Glomerular endothelial cell (primary cell): ENCODE data around the gene USH2A. TPM values are rescaled to one million over a fixed set of nuclear protein-coding genes. Genes with fewer than 3 reads are reported as not detected.

Experiments
- DNase-seq: peaks from one replicate; pipeline ENCODE4 v3.0.0-alpha.2; 2011; ENCODE audit warnings: low read depth, low spot score; ENCODE audit errors: extremely low read depth
- total RNA-seq: library from RNA; depleted of rRNA; stranded (reverse); fragments of >200 nt; gene quantifications from 2 replicates; pipeline ENCODE4 v1.2.3, GENCODE V29; 2015

The USH2A gene
- total RNA-seq, 1 donor from 2014 or later = not detected

DNA sequence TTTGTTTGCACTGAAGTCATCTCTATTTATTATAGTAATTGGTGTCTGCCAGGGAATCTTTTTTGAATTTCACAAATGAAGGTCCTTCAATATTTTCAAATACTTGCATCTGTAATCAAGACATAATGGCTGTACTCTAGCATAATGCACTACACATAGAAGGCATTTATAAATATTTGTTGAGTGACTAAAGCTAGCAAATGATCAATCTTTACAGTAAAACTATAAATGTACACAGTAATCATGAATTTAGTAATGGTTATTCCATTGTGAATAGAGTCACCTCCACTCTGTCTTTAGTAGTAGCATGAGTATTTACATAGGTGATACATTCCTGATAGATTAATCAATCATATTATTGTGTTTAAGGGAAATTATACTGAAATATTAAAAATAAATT is 119.6 kb downstream of the USH2A start:
- no peak for DNase-seq

DNA sequence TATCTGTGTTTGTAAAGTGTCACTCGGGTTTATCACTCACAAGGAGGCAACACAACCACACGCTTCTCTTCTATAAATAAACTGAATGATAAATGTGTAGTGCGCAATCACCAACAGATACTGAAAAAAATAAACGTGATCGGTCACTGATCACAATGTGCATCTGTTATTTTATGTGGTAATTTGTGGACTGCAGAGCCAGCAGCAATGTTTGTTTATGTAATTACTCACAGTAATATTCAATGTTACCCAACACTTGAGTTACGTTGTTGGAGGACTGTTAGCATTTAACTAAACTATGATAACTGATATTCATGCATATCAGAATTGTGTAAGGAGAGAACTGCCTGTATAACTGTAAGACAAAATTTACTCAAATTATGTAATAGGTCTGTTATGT is 129.6 kb downstream of the USH2A start:
- no peak for DNase-seq

DNA sequence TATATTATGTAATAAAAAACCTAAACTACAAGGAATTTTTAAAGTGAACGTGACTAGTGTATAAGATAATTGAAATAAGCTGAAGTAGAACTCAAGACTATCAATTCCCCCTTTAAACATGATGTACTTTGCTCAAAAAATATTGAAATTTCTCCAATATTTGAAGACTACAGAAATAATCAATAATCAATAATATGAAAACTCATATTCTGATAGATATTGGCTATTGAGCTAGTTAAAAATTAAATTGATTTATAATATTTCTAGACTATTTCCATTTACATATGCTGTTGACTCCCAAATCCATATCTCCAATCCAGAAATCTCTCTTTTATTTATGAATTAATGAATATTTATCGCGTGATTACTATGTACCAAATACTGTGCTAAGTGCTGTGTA is 133.2 kb downstream of the USH2A start:
- DNase-seq = no peak

DNA sequence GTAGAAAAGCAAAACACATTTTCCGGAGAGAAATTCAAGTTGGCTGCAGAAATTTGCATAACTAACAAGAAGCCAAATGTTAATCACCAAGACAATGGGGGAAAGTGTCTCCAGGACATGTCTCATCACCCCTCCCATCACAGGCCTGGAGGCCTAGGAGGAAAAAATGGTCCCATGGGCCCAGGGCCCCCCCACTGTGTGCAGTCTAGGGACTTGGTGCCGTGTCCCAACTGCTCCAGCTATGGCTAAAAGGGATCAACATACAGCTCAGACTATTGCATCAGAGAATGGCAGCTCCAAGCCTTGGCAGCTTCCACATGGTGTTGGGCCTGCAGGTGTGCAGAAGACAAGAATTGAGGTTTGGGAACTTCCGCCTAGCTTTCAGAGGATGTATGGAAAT is 138.2 kb downstream of the USH2A start:
- no peak for DNase-seq

DNA sequence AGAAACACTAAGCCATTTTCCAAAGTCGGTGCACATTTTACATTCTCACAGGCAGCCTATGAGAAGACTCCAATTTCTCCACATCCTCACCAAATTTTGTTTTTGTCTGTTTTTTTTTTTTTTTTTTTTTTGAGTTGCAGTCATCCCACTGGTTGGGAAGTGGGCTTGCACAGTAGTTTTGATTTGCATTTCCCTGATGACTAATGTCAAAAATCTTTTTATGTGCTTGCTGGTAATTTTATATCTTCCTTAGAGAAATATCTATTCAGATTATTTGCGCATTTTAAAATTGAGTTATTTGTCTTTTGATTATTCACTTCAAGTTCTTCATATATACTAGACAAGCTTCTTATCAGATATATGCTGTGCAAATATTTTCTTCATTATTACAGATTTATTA is 141.5 kb downstream of the USH2A start:
- no peak for DNase-seq

DNA sequence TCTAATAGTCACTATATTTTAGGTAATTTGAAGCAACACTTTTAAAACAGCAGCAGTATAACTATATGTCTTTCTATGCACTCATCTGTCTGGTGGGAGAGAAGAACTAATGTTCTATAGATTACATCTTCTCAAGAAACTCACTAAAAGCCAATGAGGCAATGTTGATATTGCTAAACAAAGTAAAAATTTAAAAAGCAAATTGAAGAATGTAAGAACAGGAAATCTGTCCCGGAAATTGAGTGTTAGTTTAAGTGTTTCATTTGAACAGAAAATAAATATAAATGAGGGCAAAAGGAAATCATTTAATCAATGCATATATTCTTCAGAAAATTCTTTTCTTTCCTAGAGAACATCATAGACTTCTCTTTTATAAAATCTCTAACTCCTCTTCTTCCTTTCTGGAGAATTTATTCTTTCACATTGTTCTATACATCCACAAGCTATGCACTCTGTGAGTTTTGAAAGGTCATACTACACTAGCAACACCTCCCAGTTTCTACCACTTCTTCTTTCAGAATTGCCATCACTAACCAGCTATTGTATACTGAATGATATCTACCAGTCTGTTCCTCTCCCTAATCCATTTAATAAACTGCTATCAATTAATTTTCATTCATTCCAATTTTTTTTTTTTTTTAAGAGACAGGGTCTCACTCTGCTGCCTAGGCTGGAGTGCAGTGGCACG is 153.0 kb downstream of the USH2A start:
- no peak for DNase-seq

DNA sequence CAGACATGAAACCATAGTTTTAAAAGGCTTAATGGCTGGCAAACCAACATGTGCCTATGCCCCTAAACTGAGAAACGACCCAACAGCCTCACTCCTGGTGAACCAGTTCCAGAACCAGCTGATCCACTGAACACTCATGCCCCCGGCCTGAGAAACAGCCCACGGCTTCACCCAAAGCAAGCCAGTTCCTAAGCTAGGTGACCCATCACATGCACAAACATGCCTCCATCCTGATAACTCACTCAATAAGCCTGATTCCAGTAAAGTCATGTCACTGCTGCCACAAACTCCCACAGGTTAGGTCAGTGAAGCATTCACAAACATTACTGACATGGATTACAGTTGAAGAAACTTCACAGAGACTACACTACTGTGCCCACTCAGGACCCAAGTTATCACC is 161.6 kb downstream of the USH2A start:
- DNase-seq = no peak

DNA sequence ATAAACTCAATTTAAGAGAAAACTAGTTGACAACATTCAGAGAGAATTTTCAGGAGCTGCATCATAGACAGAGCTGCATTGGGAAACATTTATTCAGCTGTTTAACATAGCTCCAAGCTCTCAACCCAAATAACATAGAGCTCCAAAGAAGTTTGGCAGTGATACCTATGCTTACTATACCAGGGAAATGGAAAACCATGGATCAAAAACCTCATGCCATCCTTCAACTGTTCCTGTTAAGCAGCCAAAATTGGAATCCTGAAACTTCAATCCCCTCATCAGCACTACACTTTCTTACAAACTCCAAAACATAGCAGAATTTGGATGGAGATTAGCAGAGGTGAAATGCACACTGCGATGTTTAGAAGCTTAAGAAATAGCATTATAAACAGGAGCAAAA is 164.4 kb downstream of the USH2A start:
- DNase-seq = no peak

DNA sequence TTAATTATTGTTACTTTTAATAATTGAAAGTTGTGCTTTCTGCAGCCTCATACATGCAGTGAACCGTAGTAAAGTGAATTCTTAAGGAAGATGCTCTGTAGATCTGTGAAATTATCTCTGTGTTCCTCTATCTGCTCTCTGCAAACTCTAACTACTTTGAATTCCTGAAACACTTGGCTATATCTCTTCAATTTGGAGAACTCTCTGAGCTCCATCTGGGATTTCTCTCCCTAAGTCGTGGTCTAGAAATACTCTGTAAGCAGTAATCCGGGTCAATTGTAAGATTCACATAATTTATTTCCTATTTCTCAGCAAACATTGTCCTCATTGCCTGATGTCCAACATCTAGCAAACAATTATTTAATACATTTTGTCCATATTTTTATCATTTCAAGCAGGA is 164.9 kb downstream of the USH2A start:
- no peak for DNase-seq

DNA sequence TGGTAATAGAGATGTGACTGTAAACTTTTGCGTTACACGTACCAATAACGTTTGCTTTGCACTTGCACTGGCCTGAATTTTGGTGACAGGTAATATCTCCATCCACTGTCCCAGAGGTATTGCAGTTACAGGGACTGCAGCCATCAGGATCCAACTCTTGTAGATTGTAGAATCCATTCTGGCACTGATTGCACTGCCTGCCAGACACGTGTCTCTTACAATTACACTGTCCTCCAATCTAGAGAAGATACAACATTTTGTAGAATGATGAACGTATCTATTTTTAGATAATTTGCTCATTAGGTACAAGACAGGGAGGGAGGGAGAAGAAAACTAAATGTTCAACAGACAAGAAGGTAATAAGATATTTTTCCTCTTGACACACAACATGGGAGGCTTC is 172.4 kb downstream of the USH2A start:
- no peak for DNase-seq

DNA sequence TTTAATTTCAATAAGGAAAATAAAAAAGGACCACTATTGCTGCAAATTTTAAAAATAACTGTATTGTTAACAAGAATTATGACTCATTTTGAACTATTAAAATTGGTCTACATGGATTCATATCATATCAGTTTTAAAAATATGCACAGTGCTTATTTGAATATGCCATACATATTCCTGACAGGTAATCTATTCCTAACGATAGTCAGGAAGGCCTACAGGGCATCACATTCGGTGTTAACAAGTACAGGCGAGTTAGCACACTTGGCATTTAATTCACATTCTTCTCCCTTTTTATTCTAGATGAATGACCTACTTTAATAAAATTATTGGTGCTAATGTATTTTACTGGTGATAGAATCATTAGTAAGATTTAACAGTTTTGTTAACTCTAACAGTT is 174.6 kb downstream of the USH2A start:
- no peak for DNase-seq

DNA sequence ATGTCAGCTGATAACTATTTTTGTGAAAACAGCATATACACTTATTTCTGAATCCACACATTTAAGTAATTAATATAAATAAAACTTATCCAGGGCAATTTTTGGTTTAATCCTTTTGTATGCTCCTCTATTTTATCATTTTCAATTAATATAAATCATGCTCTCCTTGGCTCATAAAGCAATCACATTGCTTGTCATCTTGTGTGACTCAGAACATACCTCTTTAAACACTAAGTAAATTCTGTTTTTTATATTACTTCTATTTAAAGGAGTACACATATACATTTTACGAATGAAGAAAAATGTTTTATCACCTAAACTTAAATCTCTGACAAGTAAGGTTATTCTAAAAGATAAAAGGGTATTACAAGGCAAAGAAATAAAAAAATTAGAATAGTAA is 175.3 kb downstream of the USH2A start:
- no peak for DNase-seq

DNA sequence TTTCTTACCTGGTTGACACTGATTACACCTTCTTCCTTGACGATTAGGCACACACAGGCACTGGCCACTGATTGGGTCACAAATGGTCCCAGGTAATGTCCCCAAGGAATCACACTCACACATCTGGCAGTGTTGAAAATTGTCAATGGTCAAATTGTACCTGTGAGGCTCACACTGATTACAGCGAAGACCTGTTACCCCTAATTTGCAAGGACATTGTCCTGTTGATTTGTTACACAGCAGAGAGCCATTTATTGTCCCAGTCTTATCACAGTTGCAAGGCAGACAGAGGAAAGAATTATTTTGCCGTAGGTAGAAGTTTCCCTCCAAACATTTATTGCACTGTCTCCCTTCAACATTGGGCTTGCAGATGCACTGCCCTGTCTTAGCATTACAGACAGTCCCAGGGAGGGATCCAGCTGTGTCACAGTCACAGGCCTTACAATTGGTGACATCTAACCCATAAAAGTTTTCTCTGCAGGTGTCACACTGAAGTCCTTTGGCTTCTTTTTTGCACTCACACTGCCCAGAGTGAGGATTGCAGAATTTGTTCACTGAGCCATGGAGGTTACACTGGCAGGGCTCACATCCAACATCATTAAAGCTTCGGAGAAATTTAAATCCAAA is 176.6 kb downstream of the USH2A start:
- DNase-seq = no peak

DNA sequence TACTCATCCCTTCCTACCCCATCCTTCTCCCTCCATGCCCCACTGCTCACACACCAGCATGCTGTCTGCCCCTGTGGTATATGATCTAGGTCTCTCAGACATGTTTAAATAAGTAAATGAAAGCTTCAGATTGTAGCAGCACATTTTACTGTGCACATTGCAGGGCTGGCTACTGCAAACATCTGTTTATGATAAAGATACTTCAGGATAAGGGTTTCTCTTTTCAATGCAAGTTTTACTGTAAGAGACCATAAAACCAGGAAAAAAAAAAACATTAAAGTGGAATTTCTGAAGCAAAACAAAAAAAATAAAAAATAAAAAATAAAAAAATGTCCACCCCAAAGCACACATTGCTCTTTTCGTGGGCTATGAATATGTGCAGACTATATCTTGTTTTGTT is 184.4 kb downstream of the USH2A start:
- no peak for DNase-seq

DNA sequence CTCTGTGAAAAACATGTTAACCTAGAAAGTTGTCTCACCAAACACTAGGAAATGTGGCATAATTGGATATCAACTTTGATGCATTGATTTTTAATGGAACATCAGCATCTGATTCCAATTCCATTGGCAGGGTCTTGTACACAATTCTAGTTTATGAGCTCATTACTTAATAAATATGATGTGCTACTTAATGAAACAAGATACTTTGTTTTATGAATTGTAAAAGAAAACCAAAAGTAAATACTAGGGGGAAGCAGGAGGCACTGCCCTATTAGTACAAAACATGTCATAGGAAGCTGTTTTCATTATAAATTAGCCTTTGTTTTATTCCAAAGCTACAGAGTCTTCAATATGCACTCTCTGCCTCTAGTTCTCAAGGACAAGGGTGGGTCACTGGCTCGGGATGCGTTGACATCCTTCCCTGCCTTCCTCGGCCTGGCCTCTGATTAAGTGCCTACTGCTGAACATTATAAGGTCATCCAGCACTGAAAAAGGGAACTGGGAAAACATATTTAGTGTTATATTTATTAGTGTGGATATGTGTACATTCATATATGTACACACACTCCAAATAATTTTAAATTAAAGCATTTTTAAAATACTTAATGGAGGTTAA is 185.2 kb downstream of the USH2A start:
- no peak for DNase-seq

DNA sequence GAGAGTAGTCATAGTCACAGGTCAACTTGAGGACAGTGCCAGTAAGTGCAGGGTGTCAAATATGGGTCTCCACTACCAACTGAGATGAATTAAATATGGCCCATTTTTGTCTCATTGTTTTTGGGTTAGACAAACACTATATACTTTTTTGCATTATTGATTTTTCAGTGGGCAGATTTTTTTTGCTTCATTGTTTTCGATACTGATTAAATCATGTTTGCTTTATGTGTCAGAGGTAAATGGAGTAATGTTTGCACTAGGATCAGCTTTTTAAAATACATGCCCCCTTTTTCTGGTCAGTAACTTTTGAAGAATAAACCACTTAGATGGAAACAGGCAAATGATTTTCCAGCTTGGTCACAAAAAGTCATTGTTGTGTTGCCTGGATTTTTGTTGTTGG is 199.0 kb downstream of the USH2A start:
- no peak for DNase-seq

DNA sequence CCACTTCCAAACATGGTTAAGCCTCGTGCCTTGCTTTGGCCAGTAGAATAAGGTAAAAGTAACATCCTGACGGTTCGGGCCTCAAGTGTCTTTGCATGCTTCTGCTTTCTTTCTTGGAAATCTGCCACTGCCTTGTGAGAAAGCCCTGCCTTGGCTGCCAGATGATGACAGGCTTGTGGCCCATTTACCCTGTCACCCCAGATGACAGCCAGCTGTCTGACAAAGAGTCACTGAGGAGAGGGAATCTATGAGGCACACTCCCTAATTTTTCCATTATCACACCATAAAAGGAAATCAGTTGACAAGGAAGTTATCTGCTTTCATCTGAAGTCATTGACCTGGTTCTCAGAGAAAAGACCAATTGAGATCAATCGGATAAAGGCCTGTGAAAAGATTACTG is 199.8 kb downstream of the USH2A start:
- no peak for DNase-seq

DNA sequence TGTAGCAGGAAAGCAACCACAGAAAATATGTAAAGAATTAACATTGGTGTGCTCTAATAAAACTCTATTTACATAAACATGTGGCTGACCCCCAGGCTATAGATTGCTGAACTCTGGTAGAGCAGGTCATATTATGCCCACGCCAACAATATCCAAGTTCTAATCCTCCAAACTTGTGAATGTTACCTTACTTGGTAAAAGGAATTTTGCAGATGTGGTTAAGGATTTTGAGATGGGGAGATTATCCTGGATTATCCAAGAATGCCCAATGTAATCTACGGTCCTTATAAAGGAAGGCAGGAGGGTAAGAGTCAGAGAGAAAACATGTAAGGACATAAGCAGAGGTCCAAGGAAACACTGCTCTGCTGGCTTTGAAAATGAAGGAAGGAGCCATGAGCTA is 201.0 kb downstream of the USH2A start:
- DNase-seq = no peak

DNA sequence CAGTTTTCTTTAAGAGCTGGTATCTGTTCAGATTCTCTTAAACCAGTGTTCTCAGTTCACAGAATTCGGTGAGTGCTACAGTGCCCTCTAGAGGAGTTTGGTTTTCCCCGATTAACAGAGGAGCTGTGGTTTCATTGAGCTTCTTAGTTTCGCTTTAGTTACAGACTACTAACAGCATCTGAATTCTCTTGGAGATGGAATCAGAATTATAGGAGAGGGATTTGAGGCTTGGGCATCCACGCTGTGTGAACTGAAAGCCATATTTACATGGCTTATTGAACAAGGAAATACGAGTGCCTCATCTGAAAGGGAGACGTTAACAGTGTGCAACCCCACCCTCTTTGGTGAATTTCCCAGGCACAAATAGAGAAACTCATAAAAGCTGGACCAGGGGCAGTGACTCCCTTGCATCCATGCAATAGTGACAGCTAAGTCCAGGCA is 202.0 kb downstream of the USH2A start:
- peak; percentile 5 for DNase-seq

DNA sequence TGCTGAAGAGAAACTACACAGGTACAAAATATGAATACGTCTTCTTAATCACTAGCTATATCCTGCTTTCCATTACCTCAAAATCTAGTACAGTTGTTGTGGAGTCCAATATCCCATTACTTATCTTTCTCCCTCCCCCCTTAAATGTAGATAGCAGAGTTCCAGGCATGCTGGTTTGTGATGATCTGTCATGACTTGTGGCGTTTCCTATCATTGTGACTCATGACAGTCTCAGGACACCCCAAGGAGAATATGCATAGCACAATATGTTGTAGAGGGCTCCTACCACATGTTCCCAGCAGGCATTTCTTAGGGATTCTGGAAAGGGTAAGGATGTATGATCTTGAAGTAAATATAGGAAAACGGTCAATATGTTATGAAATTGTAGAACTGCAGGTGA is 206.9 kb downstream of the USH2A start:
- DNase-seq = no peak

DNA sequence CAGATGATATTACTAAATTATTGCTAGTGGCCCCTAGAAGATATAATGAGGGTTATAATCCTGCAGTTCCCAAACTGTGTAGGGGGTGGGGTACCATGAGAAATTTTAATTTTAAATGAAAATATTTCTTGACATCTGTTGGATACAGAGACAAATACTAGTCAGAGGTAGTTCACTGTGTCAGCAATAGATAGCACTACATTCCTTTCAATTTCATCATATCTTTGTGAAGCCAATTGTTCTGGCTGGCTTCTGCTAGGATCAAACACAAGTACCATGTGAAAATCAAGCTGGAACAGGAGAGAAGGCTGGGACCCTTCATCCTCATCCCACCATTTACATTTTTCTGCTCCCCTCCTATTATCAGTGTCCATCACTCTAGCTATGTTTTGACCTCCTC is 208.1 kb downstream of the USH2A start:
- DNase-seq = no peak

DNA sequence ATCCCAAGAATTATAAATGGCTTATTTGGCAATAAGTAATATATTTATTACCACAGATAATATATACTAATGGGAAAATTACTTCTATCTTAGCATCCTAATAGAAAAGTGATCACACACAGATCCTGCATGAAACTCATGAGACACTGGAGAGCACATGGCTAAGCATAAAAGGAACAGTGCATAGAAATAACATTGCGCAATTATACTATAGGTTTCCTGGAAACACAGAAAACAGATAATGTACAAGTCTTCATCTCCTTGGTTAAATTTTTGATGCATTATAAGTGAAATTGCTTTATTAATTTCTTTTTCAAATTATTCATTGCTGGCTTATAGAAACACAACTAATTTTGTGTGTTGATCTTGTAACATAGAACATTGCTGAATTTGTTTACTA is 210.4 kb downstream of the USH2A start:
- DNase-seq = no peak
